Measurements from ENCODE around the gene FNIP2. TPM values are rescaled to one million over a fixed set of nuclear protein-coding genes. Genes with fewer than 3 reads are reported as not detected.

FNIP2 gene
- 9.6 TPM for polyA plus RNA-seq (2013, experiment 1 of 2)
- 9.1 TPM for polyA plus RNA-seq (2013, experiment 2 of 2)

DNA sequence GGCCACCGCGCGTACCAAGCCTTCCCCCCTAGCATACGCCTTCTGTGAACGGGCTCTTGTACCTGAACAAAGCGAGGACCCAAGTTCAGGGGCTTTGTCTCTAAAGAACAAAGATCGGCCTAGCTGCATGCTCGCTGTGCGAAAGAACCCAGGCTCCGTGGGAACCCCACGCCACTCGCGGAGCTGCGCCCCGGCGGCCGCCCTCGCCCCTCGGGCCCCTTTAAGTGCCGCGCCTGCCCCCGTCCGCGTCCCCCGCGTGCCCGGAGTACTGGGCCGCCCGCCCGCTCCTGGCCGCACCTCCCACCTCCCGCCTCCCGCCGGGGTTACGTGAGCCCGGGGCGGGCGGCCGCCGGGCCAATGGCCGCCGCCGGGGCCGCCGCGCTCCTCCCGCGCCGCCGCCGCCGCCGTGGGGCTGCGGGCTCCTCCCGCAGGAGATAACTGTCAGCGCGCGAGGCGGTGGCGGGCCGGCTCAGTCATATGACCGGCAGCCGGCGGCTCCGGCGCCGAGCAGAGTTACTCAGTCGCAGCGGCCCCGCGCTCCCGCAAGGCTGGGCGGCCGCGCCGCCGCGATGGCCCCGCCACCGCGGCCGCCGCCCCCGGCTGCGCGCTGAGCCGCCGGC, at the start of gene FNIP2:
Gene FNIP2, plus strand, starts transcription at position 472 of the 620 bp plus-strand sequence. CDS start 187 bp downstream, outside the sequence.
- Histone ChIP-seq H3K9ac (ENCODE audit: low read depth, low read length) (peak within 1 kb of the TSS; percentile 87), H3K27me3 (ENCODE audit: insufficient read depth, low read length) (peaks cover 23% of the 10 kb centered on the region)

DNA sequence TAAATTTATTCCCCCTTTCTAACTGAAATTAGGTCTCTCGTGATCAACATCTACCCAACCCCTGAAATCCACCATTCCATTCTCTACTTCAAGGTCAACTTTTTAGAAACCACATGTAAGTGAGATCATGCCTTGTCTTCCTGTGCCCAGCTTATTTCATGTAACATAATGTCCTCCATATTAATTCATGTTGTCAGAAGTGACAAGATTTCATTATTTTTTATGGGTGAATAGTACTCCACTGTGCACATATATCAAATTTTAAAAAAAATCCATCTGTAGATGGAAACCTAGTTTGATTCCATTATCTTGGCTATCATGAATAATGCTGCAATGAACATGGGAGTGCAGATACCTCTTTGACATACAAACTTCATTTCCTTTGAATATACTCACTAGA, 47.1 kb upstream of the FNIP2 start:
- peak overlapping the region; percentile 82 for H3K4me3 ChIP-seq (ENCODE audit: low read length)
- H3K9me3 ChIP-seq (ENCODE audit: insufficient read depth, low read depth, low read length): no peaks in the 10 kb centered on the region
- WGBS: 96% methylated on average over 1 of the region's 1 CpG
- H3K27me3 ChIP-seq (ENCODE audit: insufficient read depth, low read length): peaks cover 6% of the 10 kb centered on the region; the same call in 1 of the 2 replicates
- H3K4me1 ChIP-seq (ENCODE audit: insufficient read depth, low read length): 0 out of 2 replicates have a peak, but pooled peaks cover 4% of the 10 kb centered on the region
- peaks cover 49% of the 10 kb centered on the region for H3K36me3 ChIP-seq (ENCODE audit: insufficient read depth, low read length)
- H3K9ac ChIP-seq (ENCODE audit: low read depth, low read length): peak overlapping the region; percentile 81; the same call in 1 of the 2 replicates
- no peak overlapping the region for H3K27ac ChIP-seq (ENCODE audit: low read depth, low read length)

More for the DNA sequence above, at the start of gene FNIP2:
- H3K9me3 ChIP-seq (ENCODE audit: insufficient read depth, low read depth, low read length): no peaks in the 10 kb centered on the region
- peak within 1 kb of the TSS; percentile 80; the same call in 1 of the 2 replicates for H3K27ac ChIP-seq (ENCODE audit: low read depth, low read length)
- under 1% methylated on average over 88 of the region's 88 CpGs for WGBS
- no peaks in the 10 kb centered on the region for H3K36me3 ChIP-seq (ENCODE audit: insufficient read depth, low read length)
- H3K4me3 ChIP-seq (ENCODE audit: low read length): peak within 1 kb of the TSS; percentile 96
- 0 out of 2 replicates have a peak, but pooled peaks cover 4% of the 10 kb centered on the region for H3K4me1 ChIP-seq (ENCODE audit: insufficient read depth, low read length)

- H3K27ac ChIP-seq (ENCODE audit: low read depth, low read length): peak overlapping the region; percentile 77
- H3K4me1 ChIP-seq (ENCODE audit: insufficient read depth, low read length): 0 out of 2 replicates have a peak, but pooled peaks cover 4% of the 10 kb centered on the region
- peaks cover 6% of the 10 kb centered on the region; the same call in 1 of the 2 replicates for H3K27me3 ChIP-seq (ENCODE audit: insufficient read depth, low read length)
- WGBS: 16% methylated on average over 16 of the region's 16 CpGs
- H3K4me3 ChIP-seq (ENCODE audit: low read length): peak overlapping the region; percentile 82
- peak overlapping the region; percentile 81 for H3K9ac ChIP-seq (ENCODE audit: low read depth, low read length)
- H3K9me3 ChIP-seq (ENCODE audit: insufficient read depth, low read depth, low read length): no peaks in the 10 kb centered on the region
- peaks cover 41% of the 10 kb centered on the region for H3K36me3 ChIP-seq (ENCODE audit: insufficient read depth, low read length)
Measured at GRCh38 chr4:158722291-158722916, 46.4 kb upstream of the FNIP2 start.

DNA sequence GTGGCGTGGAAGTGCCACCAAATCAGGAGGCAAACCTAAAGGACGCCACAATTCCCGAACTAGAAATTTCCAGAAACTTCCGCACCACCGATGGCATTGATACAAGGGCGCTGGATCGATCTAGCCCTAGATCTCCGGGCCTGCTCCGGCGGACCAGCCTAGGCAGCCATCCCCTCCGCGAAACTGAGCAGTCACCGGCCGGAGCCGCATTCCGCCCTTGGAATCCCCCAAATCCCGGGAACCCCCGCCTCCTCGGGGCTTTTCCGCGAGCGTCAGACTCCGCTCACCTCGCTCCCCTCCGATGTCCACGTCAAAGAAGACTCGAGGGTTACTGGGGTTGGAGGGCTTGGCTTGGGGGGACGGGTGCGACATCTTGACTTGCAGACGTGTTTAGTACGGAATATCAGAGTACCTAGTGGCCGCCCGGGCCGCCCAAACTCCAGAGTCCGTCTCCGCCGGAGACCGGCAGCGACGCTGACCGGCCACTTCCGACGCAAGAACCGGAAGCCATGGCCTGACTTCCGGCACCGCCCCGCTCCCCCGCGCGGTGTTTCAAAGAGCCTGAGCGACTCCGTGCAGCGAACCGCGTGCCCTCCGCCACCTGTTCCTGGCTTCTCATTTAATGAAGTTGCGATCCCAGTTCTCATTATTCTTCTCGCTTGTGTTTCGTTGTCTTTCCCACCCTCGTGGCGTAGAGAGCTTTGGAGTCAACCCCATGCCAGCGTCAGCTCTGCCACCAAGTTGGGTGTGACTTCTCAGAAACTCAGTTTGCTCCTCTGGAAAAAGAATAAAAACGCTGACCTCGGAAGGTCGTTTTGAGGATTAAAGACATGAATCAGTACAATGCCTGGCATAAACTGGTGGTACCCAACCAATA, 45.7 kb upstream of the FNIP2 start, which contains the start of gene PPID:
Gene PPID, minus strand, starts transcription at position 480 of the 877 bp plus-strand sequence. Its CDS starts 108 bp downstream, at position 372.
- peak within 1 kb of the TSS; percentile 81 for H3K9ac ChIP-seq (ENCODE audit: low read depth, low read length)
- H3K4me1 ChIP-seq (ENCODE audit: insufficient read depth, low read length): 0 out of 2 replicates have a peak, but pooled peaks cover 4% of the 10 kb centered on the region
- H3K4me3 ChIP-seq (ENCODE audit: low read length): peak within 1 kb of the TSS; percentile 82
- H3K27ac ChIP-seq (ENCODE audit: low read depth, low read length): peak within 1 kb of the TSS; percentile 77
- H3K27me3 ChIP-seq (ENCODE audit: insufficient read depth, low read length): peaks cover 6% of the 10 kb centered on the region
- WGBS: under 1% methylated on average over 65 of the region's 65 CpGs
- H3K9me3 ChIP-seq (ENCODE audit: insufficient read depth, low read depth, low read length): no peaks in the 10 kb centered on the region
- peaks cover 34% of the 10 kb centered on the region for H3K36me3 ChIP-seq (ENCODE audit: insufficient read depth, low read length)

GRCh38 chr4:158724637-158725036, 44.2 kb upstream of the FNIP2 start:
- H3K4me3 ChIP-seq (ENCODE audit: low read length): no peak overlapping the region
- no peak overlapping the region for H3K27ac ChIP-seq (ENCODE audit: low read depth, low read length)
- H3K36me3 ChIP-seq (ENCODE audit: insufficient read depth, low read length): peaks cover 19% of the 10 kb centered on the region
- H3K4me1 ChIP-seq (ENCODE audit: insufficient read depth, low read length): peaks cover 13% of the 10 kb centered on the region; the same call in 1 of the 2 replicates
- no peaks in the 10 kb centered on the region for H3K9me3 ChIP-seq (ENCODE audit: insufficient read depth, low read depth, low read length)
- WGBS: 98% methylated on average over 3 of the region's 4 CpGs
- H3K27me3 ChIP-seq (ENCODE audit: insufficient read depth, low read length): peaks cover 6% of the 10 kb centered on the region
- no peak overlapping the region for H3K9ac ChIP-seq (ENCODE audit: low read depth, low read length)

- peaks cover 1% of the 10 kb centered on the region; the same call in 1 of the 2 replicates for H3K36me3 ChIP-seq (ENCODE audit: insufficient read depth, low read length)
- peaks cover 13% of the 10 kb centered on the region; the same call in 1 of the 2 replicates for H3K4me1 ChIP-seq (ENCODE audit: insufficient read depth, low read length)
- peaks cover 6% of the 10 kb centered on the region for H3K27me3 ChIP-seq (ENCODE audit: insufficient read depth, low read length)
- no peak overlapping the region for H3K9ac ChIP-seq (ENCODE audit: low read depth, low read length)
- 99% methylated on average over 6 of the region's 6 CpGs for WGBS
- no peak overlapping the region for H3K4me3 ChIP-seq (ENCODE audit: low read length)
- no peaks in the 10 kb centered on the region for H3K9me3 ChIP-seq (ENCODE audit: insufficient read depth, low read depth, low read length)
- no peak overlapping the region for H3K27ac ChIP-seq (ENCODE audit: low read depth, low read length)
Measured at GRCh38 chr4:158726633-158727032, 42.2 kb upstream of the FNIP2 start.

DNA sequence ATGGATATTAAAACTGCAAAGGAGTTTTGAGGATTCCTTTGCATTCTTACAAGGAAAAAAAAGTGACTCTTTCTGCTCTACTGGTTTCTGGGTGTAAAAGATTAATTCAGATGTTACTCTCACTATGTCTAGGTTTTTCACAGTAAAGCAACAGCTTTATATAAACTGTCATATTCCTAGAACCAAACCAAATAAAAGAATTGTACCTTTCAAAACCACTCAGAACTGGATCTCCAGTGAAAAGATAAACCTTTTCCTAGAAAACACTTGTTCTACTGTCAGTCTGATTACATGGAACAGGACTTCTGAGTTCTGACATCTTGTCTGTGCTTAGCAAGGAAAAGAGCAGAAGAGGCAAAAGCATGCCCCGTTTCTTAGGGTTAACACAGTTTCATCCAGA, 40.6 kb upstream of the FNIP2 start:
- Histone ChIP-seq H3K27me3 (ENCODE audit: insufficient read depth, low read length) (peaks cover 6% of the 10 kb centered on the region), H3K9me3 (ENCODE audit: insufficient read depth, low read depth, low read length) (no peaks in the 10 kb centered on the region), H3K27ac (ENCODE audit: low read depth, low read length) (no peak overlapping the region), H3K36me3 (ENCODE audit: insufficient read depth, low read length) (no peaks in the 10 kb centered on the region), H3K9ac (ENCODE audit: low read depth, low read length) (no peak overlapping the region), H3K4me3 (ENCODE audit: low read length) (no peak overlapping the region), H3K4me1 (ENCODE audit: insufficient read depth, low read length) (peaks cover 9% of the 10 kb centered on the region; the same call in 1 of the 2 replicates)
- 72% methylated on average over 1 of the region's 1 CpG for WGBS

GRCh38 chr4:158729716-158730559, 38.9 kb upstream of the FNIP2 start:
- H3K36me3 ChIP-seq (ENCODE audit: insufficient read depth, low read length): no peaks in the 10 kb centered on the region
- no peak overlapping the region for H3K4me3 ChIP-seq (ENCODE audit: low read length)
- whole genome bisulfite sequencing: 73% methylated on average over 5 of the region's 5 CpGs
- peaks cover 9% of the 10 kb centered on the region; the same call in 1 of the 2 replicates for H3K4me1 ChIP-seq (ENCODE audit: insufficient read depth, low read length)
- H3K27ac ChIP-seq (ENCODE audit: low read depth, low read length): no peak overlapping the region
- no peaks in the 10 kb centered on the region for H3K9me3 ChIP-seq (ENCODE audit: insufficient read depth, low read depth, low read length)
- peaks cover 3% of the 10 kb centered on the region for H3K27me3 ChIP-seq (ENCODE audit: insufficient read depth, low read length)
- H3K9ac ChIP-seq (ENCODE audit: low read depth, low read length): no peak overlapping the region

- WGBS: 100% methylated on average over 1 of the region's 2 CpGs
- Histone ChIP-seq H3K36me3 (ENCODE audit: insufficient read depth, low read length) (no peaks in the 10 kb centered on the region), H3K9ac (ENCODE audit: low read depth, low read length) (no peak overlapping the region), H3K27ac (ENCODE audit: low read depth, low read length) (no peak overlapping the region), H3K27me3 (ENCODE audit: insufficient read depth, low read length) (no peaks in the 10 kb centered on the region), H3K4me1 (ENCODE audit: insufficient read depth, low read length) (peaks cover 4% of the 10 kb centered on the region; the same call in 1 of the 2 replicates), H3K9me3 (ENCODE audit: insufficient read depth, low read depth, low read length) (no peaks in the 10 kb centered on the region), H3K4me3 (ENCODE audit: low read length) (no peak overlapping the region)
Measured at GRCh38 chr4:158738866-158739265, 30.0 kb upstream of the FNIP2 start.

DNA sequence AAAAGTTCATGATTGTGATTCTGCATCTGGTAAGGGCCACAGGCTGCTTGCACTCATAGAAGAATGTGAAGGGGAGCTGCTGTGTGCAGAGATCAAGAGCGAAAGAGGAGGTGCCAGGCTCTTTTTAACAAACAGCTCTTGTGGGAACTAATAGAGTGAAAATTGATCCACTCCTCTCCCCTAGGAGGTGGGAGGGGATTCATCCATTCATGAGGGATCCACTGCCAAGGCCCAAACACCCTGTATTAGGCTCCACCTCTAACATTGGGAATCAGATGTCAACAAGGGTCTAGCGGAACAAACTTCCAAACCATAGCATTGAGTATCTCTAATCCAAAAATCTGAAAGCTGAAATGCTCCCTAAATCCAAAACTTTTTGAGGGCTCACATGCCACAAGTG, 29.2 kb upstream of the FNIP2 start:
- H3K4me1 ChIP-seq (ENCODE audit: insufficient read depth, low read length): peaks cover 4% of the 10 kb centered on the region; the same call in 1 of the 2 replicates
- no peaks in the 10 kb centered on the region for H3K9me3 ChIP-seq (ENCODE audit: insufficient read depth, low read depth, low read length)
- no peak overlapping the region for H3K4me3 ChIP-seq (ENCODE audit: low read length)
- WGBS: 85% methylated on average over 2 of the region's 2 CpGs
- H3K9ac ChIP-seq (ENCODE audit: low read depth, low read length): no peak overlapping the region
- no peaks in the 10 kb centered on the region for H3K27me3 ChIP-seq (ENCODE audit: insufficient read depth, low read length)
- no peak overlapping the region for H3K27ac ChIP-seq (ENCODE audit: low read depth, low read length)
- no peaks in the 10 kb centered on the region for H3K36me3 ChIP-seq (ENCODE audit: insufficient read depth, low read length)

All from HUES64 (cell line).